Thoracic aorta (tissue), 2 donors: Measurements from ENCODE around the gene RPS16. TPM values are rescaled to one million over a fixed set of nuclear protein-coding genes. Genes with fewer than 3 reads are reported as not detected.

ENCODE experiments used
- ATAC-seq: fragments of 150-250 bp; one replicate; pipeline ENCODE4 v1.8.0; 2017; ENCODE audit warnings: low read depth; ENCODE audit not compliant: insufficient number of reproducible peaks, low FRiP score
- DNase-seq: peaks from one replicate; pipeline ENCODE4 v3.0.0-alpha.2; 2020; ENCODE audit warnings: low spot score
- H3K27ac ChIP-seq, 2 donors: fragments of 200-600 bp; sonication (generic); 1 replicate in 1 of 2; 2 replicates in 1 of 2; pipeline ENCODE4 v1.5.1; 2016; ENCODE audit warnings: mild to moderate bottlenecking in 2 of 2, moderate library complexity in 2 of 2
- H3K27me3 ChIP-seq: fragments of 200-600 bp; sonication (generic); replicated peaks from 2 replicates; pipeline ENCODE4 v1.6.0; 2016; ENCODE audit warnings: mild to moderate bottlenecking; ENCODE audit not compliant: insufficient read depth
- H3K36me3 ChIP-seq: fragments of 200-600 bp; sonication (generic); one replicate; pipeline ENCODE4 v1.5.1; 2016
- H3K4me1 ChIP-seq, 2 donors: fragments of 200-600 bp; sonication (generic); 1 replicate in 1 of 2; 2 replicates in 1 of 2; pipeline versions ENCODE4 v1.5.1 to v1.6.0; 2016; ENCODE audit warnings: low read depth in 2 of 2, mild to moderate bottlenecking in 1 of 2; ENCODE audit not compliant: control insufficient read depth in 1 of 2
- H3K4me3 ChIP-seq: fragments of 200-600 bp; sonication (generic); 2 replicates; pipeline ENCODE4 v1.5.1; 2016; ENCODE audit warnings: mild to moderate bottlenecking
- H3K9me3 ChIP-seq: fragments of 200-600 bp; sonication (generic); 2 replicates; pipeline ENCODE4 v1.5.1; 2016
- total RNA-seq, 2 donors: library from RNA; depleted of rRNA; stranded (reverse); fragments of >200 nt; gene quantifications; one replicate each; pipeline versions ENCODE4 v1.1.0 to v1.2.3, GENCODE V29; 2016
- TF ChIP-seq, protein P1 (sequence below): fragments of 200-600 bp; sonication (generic); IDR thresholded peaks from one replicate; pipeline ENCODE4 v1.5.1; 2019; ENCODE audit warnings: antibody characterized with exemption

RPS16 gene
- total RNA-seq, 2 donors from 2014 or later = 716 to 775 TPM

DNA sequence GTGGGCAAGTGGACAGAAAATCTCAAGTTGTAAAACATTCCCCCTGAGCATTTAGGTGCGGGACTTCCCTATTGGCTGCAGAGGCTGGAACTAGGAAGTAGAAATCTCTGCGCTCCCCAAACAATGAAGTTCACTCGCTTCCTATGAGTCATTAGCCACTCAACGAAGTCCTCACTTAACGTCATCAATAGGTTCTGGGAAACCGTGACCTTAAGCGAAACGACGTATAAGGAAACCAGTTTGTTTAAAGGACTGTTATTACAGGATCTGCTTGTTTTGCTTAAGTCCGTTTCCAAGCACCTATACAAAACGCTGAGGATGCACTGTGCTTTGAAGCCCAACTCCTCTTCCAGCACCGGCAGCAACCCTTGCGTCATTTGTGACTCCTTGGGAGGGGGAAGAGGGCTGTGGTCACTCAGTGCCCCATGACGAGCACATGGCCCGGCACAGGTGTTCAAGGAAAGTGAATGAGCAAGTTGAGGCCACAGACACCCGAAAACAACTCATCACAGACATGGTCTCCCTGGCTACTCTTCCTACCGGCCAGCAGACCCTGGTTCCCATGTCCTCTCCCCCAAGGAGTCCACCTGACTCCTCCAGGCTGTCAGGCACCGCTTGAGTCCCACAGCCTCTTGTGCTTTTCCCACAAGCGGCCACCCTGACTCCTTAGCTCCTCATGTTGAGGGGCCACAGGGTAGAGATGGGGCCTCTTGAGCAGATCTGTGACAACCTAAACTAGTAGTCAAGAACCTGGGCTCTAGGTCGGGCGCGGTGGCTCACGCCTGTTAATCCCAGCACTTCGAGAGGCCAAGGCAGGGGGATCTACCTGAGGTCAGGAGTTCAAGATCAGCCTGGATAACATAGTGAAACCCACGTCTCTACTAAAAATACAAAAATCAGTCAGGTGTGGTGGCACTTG is 4.8 kb downstream of the RPS16 start:
- no peaks in the 10 kb centered on the region for H3K9me3 ChIP-seq
- H3K36me3 ChIP-seq = peaks cover 24% of the 10 kb centered on the region
- TF ChIP-seq, protein P1, sequence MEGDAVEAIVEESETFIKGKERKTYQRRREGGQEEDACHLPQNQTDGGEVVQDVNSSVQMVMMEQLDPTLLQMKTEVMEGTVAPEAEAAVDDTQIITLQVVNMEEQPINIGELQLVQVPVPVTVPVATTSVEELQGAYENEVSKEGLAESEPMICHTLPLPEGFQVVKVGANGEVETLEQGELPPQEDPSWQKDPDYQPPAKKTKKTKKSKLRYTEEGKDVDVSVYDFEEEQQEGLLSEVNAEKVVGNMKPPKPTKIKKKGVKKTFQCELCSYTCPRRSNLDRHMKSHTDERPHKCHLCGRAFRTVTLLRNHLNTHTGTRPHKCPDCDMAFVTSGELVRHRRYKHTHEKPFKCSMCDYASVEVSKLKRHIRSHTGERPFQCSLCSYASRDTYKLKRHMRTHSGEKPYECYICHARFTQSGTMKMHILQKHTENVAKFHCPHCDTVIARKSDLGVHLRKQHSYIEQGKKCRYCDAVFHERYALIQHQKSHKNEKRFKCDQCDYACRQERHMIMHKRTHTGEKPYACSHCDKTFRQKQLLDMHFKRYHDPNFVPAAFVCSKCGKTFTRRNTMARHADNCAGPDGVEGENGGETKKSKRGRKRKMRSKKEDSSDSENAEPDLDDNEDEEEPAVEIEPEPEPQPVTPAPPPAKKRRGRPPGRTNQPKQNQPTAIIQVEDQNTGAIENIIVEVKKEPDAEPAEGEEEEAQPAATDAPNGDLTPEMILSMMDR = no peak
- DNase-seq (peak; percentile 32), ATAC-seq (no peak)
- H3K4me1 ChIP-seq = peaks cover 24 to 47% of the 10 kb centered on the region in 2 donors
- no peak overlapping the region for H3K4me3 ChIP-seq
- no peaks in the 10 kb centered on the region for H3K27me3 ChIP-seq
- peak overlapping the region; percentile 62 to 68 for H3K27ac ChIP-seq

DNA sequence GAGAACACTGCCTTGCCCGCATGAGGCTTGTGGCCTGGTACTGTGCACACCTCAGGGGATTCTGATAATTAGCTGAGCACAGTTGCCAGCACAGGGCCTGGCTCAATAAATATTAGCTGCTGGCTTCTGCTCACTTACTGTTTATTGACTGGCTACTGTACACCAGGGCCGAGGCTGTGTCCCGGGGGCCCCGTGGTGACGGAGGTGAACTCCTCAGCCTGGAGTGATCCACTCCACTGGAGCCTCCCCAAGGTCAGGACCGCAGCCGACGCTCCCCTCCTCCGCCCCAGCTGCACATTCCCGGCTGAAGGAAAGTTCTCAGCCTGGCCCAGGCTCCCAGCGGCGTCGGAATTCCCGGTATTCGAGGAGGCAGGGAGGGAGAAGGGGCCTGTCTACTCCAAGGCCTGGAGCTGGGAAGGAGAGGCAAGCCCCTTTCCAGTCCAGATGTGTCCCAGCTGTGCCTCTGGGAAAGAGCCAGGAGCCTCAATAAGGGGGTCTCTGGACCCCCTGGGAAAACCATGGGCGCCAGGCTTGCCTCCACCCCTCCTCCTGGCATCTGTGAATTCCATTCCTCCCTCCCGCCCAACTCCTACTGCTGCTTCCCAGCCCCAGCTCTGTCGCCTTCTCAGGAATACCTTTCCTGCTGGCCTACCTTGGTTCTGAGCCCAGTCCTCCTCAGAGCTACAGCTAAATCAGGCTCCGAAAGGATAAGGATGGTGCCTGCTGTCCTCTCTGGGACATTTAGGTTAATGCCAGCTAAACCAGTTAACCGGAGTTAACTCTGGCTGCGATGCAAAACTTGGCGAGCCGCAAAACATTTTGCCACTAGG is 7.3 kb downstream of the RPS16 start:
- TF ChIP-seq, protein P1 = no peak
- Histone ChIP-seq H3K27ac (peak overlapping the region; percentile 51 to 87), H3K4me1 (peaks cover 11 to 28% of the 10 kb centered on the region in 2 donors), H3K9me3 (no peaks in the 10 kb centered on the region), H3K27me3 (no peaks in the 10 kb centered on the region), H3K4me3 (peak overlapping the region; percentile 34), H3K36me3 (peaks cover 18% of the 10 kb centered on the region)
- DNase-seq = no peak
- ATAC-seq = peak; percentile 51

DNA sequence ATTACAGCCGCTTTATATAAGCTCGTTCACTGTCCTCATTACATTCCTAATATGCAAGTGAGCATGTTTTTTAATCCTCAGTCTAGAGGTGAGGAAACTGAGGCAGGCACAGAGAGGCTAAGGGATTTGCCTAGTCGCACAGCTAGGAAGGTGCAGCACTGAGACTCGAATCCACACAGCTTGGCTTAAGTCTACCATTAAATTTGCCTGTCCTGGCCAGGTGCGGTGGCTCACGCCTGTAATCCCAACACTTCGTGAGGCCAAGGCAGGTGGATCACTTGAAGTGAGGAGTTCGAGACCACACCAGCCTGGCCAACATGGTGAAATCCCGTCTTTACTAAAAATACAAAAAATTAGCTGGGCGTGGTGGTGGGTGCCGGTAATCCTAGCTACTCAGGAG is 8.0 kb downstream of the RPS16 start:
- Histone ChIP-seq H3K4me1 (peaks cover 11 to 26% of the 10 kb centered on the region in 2 donors), H3K27me3 (no peaks in the 10 kb centered on the region), H3K4me3 (no peak overlapping the region), H3K36me3 (peaks cover 16% of the 10 kb centered on the region), H3K27ac (peak overlapping the region; percentile 33 to 87), H3K9me3 (no peaks in the 10 kb centered on the region)
- ATAC-seq (no peak), DNase-seq (no peak)
- TF ChIP-seq, protein P1 = no peak

DNA sequence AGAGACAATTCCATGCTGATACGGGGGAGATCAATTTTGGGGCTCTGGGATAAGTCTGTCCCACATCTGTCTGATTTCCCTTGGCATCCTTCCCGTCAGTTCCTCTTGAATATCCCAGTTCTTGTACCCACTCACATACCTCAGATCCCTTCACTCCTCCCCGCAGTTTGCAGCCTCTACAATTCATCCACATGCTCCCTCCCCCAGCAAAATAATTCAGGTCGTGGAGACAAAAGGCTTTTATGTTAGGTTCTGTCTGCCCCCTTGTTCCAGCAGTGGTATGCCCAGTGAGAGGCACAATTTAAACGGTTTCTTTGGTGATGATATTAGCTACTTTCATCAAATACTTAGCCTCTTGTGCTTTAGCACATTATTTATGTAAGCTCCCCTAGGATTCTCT is 9.6 kb downstream of the RPS16 start:
- no peaks in the 10 kb centered on the region for H3K27me3 ChIP-seq
- H3K4me3 ChIP-seq = no peak overlapping the region
- ATAC-seq (no peak), DNase-seq (no peak)
- H3K36me3 ChIP-seq = peaks cover 22% of the 10 kb centered on the region
- H3K9me3 ChIP-seq = no peaks in the 10 kb centered on the region
- peaks cover 11 to 24% of the 10 kb centered on the region in 2 donors for H3K4me1 ChIP-seq
- no peak overlapping the region for H3K27ac ChIP-seq
- TF ChIP-seq, protein P1 = no peak

DNA sequence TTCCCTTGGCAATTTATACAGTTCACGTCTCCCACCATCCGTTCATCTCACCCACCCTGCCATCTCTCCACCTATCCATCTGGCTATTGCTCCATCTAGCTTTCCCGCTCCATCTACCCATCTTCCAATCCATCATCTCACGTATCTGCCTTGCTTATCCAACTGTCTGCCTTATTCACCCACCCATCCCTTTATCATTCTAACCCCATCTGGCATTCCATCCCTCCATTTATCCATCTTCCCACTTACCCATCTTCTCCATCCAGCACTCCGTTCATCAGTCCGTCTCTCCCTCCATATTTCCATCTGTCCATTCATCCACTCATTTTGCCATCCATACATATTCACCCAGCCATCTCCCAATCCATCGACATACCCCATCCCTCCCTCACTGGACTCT is 10.0 kb downstream of the RPS16 start:
- H3K9me3 ChIP-seq = no peaks in the 10 kb centered on the region
- no peak overlapping the region for H3K27ac ChIP-seq
- TF ChIP-seq, protein P1 = no peak
- peaks cover 27% of the 10 kb centered on the region for H3K36me3 ChIP-seq
- no peak for ATAC-seq
- no peak for DNase-seq
- no peaks in the 10 kb centered on the region for H3K27me3 ChIP-seq
- H3K4me1 ChIP-seq = peaks cover 11 to 21% of the 10 kb centered on the region in 2 donors
- no peak overlapping the region for H3K4me3 ChIP-seq
